Measurements from ENCODE around the gene C5orf46.
"Not testable (repeated sequence)": the region's sequence is repeated elsewhere in the genome, so short reads cannot be mapped to it uniquely, and the experiment has no call there.

DNA sequence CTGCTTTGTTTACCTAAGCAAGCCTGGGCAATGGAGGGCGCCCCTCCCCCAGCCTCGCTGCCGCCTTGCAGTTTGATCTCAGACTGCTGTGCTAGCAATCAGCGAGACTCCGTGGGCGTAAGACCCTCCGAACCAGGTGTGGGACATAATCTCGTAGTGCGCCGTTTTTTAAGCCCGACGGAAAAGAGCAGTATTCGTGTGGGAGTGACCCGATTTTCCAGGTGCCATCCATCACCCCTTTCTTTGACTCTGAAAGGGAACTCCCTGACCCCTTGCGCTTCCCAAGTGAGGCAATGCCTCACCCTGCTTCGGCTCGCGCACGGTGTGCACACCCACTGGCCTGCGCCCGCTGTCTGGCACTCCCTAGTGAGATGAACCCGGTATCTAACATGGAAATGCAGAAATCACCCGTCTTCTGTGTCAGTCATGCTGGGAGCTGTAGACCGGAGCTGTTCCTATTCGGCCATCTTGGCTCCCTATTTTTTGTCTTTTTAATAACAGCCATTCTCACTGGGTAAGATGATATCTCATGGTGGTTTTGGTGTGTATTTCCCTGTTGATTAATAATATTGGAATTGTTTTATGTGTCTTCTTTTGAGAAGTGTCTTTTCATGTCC, 40.4 kb upstream of the C5orf46 start:
- TF ChIP-seq, protein P1, sequence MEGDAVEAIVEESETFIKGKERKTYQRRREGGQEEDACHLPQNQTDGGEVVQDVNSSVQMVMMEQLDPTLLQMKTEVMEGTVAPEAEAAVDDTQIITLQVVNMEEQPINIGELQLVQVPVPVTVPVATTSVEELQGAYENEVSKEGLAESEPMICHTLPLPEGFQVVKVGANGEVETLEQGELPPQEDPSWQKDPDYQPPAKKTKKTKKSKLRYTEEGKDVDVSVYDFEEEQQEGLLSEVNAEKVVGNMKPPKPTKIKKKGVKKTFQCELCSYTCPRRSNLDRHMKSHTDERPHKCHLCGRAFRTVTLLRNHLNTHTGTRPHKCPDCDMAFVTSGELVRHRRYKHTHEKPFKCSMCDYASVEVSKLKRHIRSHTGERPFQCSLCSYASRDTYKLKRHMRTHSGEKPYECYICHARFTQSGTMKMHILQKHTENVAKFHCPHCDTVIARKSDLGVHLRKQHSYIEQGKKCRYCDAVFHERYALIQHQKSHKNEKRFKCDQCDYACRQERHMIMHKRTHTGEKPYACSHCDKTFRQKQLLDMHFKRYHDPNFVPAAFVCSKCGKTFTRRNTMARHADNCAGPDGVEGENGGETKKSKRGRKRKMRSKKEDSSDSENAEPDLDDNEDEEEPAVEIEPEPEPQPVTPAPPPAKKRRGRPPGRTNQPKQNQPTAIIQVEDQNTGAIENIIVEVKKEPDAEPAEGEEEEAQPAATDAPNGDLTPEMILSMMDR (IDR thresholded peaks at IDR 0.05; ENCODE audit: low read depth, low read length): not testable (repeated sequence)
- not testable (repeated sequence) for TF ChIP-seq EZH2phosphoT487 (IDR thresholded peaks at IDR 0.05; ENCODE audit: low read depth)

Data from OCI-LY3 (cell line).